GM12864 (cell line): ENCODE results near the gene TMTC2.

ENCODE experiments used
- DNase-seq: peaks from one replicate; pipeline ENCODE4 v3.0.0-alpha.2; 2011; ENCODE audit warnings: low read depth
- H3K4me3 ChIP-seq: 2 replicates; pipeline ENCODE4 v1.5.1; 2011; ENCODE audit warnings: mild to moderate bottlenecking, low read depth, low read length, control low read depth
- TF ChIP-seq, protein P1 (sequence below): IDR thresholded peaks from 2 replicates; pipeline ENCODE4 v1.5.1; 2011; ENCODE audit warnings: low read depth, mild to moderate bottlenecking, moderate library complexity, low read length, control low read depth, inconsistent platforms; ENCODE audit errors: missing control alignments

TMTC2 gene

DNA sequence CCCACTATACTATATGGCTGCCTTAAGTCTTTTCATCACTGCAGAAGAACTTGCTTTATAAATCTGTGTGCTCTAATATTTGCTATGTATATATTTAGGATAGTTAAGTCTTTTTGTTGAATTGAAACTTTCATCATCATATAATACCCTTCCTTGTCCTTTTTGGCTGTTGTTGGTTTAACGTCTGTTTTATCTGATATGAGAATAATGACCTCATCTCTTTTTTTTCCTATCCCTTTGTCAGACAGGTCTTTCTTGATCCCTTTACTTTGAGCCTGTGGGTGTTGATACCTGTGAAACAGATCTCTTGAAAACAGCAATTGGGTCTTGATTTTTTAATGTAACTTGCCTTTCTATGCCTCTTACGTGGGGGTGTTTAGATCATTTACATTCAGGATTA is 316.3 kb downstream of the TMTC2 start:
- H3K4me3 ChIP-seq = no peak overlapping the region
- TF ChIP-seq, protein P1, sequence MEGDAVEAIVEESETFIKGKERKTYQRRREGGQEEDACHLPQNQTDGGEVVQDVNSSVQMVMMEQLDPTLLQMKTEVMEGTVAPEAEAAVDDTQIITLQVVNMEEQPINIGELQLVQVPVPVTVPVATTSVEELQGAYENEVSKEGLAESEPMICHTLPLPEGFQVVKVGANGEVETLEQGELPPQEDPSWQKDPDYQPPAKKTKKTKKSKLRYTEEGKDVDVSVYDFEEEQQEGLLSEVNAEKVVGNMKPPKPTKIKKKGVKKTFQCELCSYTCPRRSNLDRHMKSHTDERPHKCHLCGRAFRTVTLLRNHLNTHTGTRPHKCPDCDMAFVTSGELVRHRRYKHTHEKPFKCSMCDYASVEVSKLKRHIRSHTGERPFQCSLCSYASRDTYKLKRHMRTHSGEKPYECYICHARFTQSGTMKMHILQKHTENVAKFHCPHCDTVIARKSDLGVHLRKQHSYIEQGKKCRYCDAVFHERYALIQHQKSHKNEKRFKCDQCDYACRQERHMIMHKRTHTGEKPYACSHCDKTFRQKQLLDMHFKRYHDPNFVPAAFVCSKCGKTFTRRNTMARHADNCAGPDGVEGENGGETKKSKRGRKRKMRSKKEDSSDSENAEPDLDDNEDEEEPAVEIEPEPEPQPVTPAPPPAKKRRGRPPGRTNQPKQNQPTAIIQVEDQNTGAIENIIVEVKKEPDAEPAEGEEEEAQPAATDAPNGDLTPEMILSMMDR = no peak
- no peak for DNase-seq

DNA sequence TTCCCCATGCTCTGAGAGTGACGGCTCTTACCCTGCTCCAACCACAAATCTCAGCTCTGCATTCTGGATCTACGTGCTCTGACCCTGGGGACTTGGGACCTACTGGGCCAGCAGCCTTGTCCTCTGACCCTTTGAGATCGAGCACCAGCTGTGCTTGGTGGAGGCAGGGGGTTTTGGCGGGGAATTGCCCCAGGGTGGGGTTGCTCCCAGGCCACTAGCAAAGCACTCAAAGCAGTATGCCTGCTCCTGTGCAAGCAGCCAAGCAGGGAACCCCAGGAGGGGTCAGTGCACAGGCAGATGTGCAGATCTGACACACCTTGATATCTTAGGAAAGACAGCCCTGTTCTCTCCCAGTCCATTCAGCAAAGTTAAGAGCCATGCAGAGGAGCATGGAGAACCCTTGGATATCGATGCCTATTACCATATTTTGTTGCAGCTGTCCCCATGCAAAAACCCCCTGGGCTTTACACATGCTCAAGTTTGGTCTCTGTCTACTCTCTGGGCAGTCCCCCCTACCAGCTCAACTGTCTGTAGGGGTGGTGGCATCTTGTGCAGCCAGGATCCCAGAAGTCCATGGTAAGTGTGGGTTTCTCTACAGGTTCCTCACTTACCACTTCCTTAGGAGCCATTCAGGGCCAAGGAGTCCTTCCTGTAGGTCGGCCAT is 319.0 kb downstream of the TMTC2 start:
- TF ChIP-seq, protein P1 = no peak
- no peak for DNase-seq
- no peak overlapping the region for H3K4me3 ChIP-seq

DNA sequence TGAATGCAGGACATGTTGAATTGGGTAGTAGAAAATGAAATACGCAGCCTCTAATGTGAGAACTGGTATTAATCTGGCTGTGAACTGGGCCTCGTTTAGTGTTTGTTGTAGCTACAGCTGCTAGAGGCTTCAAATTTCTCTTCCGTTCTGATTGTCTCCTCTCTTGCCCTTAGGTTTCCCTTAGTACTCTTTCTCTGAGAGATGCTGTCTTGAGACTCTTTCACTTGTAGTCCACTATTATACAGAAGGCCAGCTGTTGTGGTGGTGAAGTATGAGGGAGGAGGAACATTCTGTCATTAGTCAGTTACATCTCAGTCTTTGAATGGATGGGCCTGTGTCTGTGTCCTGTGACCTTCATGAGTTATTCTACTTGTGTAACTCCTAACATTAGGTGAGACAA is 322.0 kb downstream of the TMTC2 start:
- DNase-seq = no peak
- TF ChIP-seq, protein P1 = no peak
- no peak overlapping the region for H3K4me3 ChIP-seq

DNA sequence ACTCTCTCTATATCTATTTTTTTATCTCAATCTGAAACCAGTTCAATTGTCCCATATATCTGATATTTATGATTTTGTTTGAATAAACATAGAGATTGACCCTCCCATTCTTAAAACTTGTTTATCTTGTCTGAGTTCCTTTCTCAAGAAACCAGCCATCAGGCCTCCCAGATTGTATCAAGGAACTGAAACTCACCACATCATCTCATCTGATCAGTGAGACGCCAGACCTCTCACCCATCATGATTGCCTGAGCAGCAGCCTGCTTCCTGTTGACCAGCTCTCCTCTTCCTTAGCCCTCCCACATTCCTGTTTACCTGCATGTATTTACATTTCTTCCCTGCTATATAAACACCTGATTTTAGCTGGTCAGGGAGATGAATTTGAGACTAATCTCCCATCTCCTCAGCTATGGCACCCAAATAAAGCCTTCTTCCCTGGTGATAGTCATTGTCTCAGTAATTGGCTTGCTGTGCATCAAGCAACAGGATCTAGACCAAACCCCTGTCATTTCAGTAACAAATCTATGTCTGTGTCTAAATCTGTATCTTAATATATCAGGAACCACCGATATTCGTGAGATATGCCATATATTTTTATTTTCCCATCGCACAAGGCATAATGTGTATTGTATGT is 323.6 kb downstream of the TMTC2 start:
- TF ChIP-seq, protein P1 = no peak
- no peak overlapping the region for H3K4me3 ChIP-seq
- no peak for DNase-seq

DNA sequence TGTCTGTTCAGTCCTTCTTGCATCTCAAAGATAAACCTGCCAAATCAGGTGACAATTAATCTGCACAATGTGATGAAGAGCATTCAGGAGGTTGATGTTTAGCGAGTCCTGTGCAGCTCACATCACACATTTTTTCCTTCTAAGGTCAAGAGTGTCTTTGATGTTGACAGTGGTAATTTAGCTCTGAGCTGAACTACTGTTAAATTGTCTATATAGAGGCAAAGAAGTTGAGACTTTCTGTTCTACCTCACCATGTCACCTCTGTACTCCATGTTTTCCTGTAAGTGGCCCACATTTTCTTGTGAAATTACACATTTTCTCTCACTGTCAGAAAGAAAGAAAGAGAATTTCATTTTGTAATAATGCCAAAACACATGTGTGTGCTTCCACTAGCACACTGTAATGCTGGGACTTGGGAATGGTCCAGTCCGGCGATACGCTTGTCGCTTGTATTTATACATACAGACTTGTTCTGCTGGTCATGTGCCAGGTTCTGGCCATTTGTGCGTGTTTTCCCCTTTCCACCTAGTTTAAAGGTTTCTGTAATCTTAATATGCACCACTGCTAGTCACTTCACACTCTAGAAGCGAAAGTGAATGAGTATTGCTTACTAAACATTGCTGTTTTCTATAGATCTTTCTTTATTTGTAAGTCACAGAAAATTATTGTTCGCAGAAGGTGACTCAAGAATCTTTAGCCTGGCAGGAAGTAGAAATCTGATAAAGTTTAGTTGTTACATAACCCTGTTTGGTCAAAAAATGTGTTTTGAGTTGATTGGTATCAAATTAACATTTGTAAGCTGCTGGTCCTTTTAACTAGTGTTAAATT is 328.9 kb downstream of the TMTC2 start:
- TF ChIP-seq, protein P1 = no peak
- H3K4me3 ChIP-seq = no peak overlapping the region
- no peak for DNase-seq

DNA sequence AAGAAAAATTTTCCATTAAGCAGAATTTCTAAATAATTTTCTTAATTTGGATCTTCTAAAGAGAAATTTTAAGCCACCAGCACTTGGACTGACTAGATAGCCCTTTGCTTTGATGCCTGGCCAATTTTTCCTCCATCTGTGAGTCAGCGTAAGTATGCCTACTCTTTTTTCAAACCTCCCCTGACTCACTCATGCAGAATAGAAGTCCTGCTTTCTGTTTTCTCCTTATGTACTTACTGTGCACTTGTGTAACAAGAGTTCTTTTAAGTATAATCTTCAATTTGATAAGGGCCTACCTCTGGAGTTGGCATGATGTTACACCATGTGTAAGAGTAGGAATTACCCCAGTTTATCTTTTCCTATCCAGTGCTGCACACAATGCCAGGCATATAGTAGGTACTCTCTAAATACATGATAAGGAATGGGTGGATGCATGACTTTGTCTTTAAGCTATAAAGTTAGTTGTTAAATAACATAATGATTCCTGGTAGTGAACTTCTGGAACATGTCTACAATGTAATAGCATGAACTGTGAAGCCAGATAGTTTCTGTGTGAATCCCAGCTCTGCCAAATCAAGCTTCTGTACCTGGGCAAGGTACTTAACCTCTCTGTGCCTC is 329.6 kb downstream of the TMTC2 start:
- TF ChIP-seq, protein P1 = no peak
- no peak overlapping the region for H3K4me3 ChIP-seq
- DNase-seq = no peak
